Esophagus muscularis mucosa (tissue), 4 donors: ENCODE results near the gene ANKRD39. TPM values are rescaled to one million over a fixed set of nuclear protein-coding genes. Genes with fewer than 3 reads are reported as not detected.
A peak's percentile ranks its signal among the peaks of the same experiment; 100 is the strongest.

ENCODE experiments used
- DNase-seq: peaks from one replicate; pipeline ENCODE4 v3.0.0-alpha.2; 2017; ENCODE audit errors: extremely low spot score
- H3K27ac ChIP-seq, 4 donors: fragments of 200-600 bp; sonication (generic); replicated peaks in 1 of 4; 1 replicate in 3 of 4; 2 replicates in 1 of 4; pipeline ENCODE4 v1.5.1; 2016 to 2019; ENCODE audit warnings: mild to moderate bottlenecking in 1 of 4
- H3K27me3 ChIP-seq, 4 donors: fragments of 200-600 bp; sonication (generic); one replicate each; pipeline versions ENCODE4 v1.5.1 to v1.6.0; 2016 to 2019
- H3K36me3 ChIP-seq, 4 donors: fragments of 200-600 bp; sonication (generic); one replicate each; pipeline ENCODE4 v1.5.1; 2016 to 2019
- H3K4me1 ChIP-seq, 4 donors: fragments of 200-600 bp; sonication (generic); one replicate each; pipeline ENCODE4 v1.5.1; 2016 to 2019
- H3K4me3 ChIP-seq, 4 donors: fragments of 200-600 bp; sonication (generic); 1 replicate in 2 of 4; 2 replicates in 2 of 4; pipeline ENCODE4 v1.5.1; 2016 to 2019; ENCODE audit warnings: mild to moderate bottlenecking in 4 of 4, moderate library complexity in 1 of 4
- H3K9me3 ChIP-seq, 4 donors: fragments of 200-600 bp; sonication (generic); 1 replicate in 3 of 4; 2 replicates in 1 of 4; pipeline ENCODE4 v1.5.1; 2016 to 2019
- EP300 ChIP-seq: sonication (generic); formaldehyde crosslinking; IDR thresholded peaks from one replicate; pipeline ENCODE4 v1.6.1; 2017; ENCODE audit warnings: antibody characterized with exemption
- POLR2A ChIP-seq: fragments of 450-650 bp; IDR thresholded peaks from one replicate; pipeline ENCODE4 v1.6.1; 2017; ENCODE audit warnings: antibody characterized with exemption, moderate library complexity, mild to moderate bottlenecking, low read depth
- POLR2AphosphoS5 ChIP-seq, 2 donors: sonication (generic); formaldehyde crosslinking; IDR thresholded peaks; one replicate each; pipeline ENCODE4 v1.6.1; 2017; ENCODE audit warnings: antibody characterized with exemption in 2 of 2
- WGBS: methylation state at CpG from one replicate; pipeline ENCODE4 v1.1.5; 2018; 5-methylcytosine and 5-hydroxymethylcytosine counted together
- intact Hi-C: fragments of 100-400 bp; cut with DNase I; formaldehyde crosslinking; loops from one replicate; pipeline ENCODE4 v1.15.1; 2023
- total RNA-seq, 4 donors: library from RNA; depleted of rRNA; stranded (reverse); fragments of >200 nt; gene quantifications; one replicate each; pipeline versions ENCODE4 v1.1.0 to v1.2.1, GENCODE V29; 2016
- TF ChIP-seq, protein P1 (sequence below), 3 experiments: fragments of 200-600 bp in 2 of 3; fragments of 450-650 bp in 1 of 3; sonication (generic) in 2 of 3; IDR thresholded peaks; one replicate each; pipeline ENCODE4 v1.5.1; 2017 to 2019; ENCODE audit warnings: antibody characterized with exemption in 3 of 3, mild to moderate bottlenecking in 2 of 3, moderate library complexity in 1 of 3

The ANKRD39 gene
- total RNA-seq, 4 donors from 2014 or later, result 12.4 to 17.2 (median 14.7) TPM

DNA sequence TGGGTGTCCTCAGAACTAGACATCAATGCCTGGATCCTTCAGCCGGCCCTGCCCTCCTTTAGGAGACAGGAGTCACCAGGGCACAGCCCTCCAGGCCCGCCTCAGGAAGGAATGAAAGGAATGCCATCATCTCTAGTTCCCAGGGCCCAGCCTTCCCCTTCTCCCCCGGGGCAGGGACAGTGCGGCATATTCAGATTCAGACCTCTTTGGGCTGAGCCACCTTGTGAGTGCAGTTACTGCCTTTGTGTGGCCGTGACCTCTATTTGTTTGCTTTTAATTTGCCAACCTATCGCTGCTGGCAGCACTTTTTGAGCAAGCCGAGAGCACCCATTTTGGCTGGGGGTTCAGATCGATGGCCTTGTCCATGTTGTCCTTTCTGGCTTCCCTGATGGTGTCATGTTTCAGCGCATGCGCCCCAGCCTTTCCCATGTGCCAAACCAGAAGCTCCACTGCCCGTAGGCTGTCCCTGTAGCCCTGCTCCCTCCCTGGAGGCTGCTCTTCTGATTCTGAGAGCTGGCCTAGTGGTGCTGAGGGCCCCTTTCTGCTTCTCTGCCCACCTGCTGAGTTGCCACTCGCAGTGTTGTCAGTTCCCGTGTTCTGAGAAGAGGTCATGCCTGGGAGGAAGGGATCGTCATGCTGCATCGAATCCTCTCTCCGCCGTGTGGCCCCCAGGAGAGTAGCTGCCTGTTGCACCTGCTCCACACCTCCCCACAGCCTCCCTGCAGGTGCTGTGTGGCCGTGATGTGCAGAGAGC lies 24.9 kb downstream of the ANKRD39 start:
- TF ChIP-seq EP300, result no peak
- TF ChIP-seq POLR2A, result no peak
- peak in 1 of 2 donors; percentile 35 for TF ChIP-seq POLR2AphosphoS5 (IDR thresholded peaks at IDR 0.05)
- TF ChIP-seq, protein P1, sequence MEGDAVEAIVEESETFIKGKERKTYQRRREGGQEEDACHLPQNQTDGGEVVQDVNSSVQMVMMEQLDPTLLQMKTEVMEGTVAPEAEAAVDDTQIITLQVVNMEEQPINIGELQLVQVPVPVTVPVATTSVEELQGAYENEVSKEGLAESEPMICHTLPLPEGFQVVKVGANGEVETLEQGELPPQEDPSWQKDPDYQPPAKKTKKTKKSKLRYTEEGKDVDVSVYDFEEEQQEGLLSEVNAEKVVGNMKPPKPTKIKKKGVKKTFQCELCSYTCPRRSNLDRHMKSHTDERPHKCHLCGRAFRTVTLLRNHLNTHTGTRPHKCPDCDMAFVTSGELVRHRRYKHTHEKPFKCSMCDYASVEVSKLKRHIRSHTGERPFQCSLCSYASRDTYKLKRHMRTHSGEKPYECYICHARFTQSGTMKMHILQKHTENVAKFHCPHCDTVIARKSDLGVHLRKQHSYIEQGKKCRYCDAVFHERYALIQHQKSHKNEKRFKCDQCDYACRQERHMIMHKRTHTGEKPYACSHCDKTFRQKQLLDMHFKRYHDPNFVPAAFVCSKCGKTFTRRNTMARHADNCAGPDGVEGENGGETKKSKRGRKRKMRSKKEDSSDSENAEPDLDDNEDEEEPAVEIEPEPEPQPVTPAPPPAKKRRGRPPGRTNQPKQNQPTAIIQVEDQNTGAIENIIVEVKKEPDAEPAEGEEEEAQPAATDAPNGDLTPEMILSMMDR (IDR thresholded peaks at IDR 0.05), result no peak
- Histone ChIP-seq H3K27ac (peak overlapping the region; percentile 37 to 58 (median 54)), H3K27me3 (no peaks in the 10 kb centered on the region), H3K4me1 (peaks cover 17 to 27% (median 26%) of the 10 kb centered on the region in 4 donors), H3K4me3 (no peak overlapping the region), H3K36me3 (peaks cover 32 to 85% (median 67%) of the 10 kb centered on the region in 4 donors), H3K9me3 (no peaks in the 10 kb centered on the region)
- 63% methylated on average over 15 of the region's 18 CpGs for WGBS
- intact Hi-C loops, result no loop called here
- DNase-seq, result no peak

DNA sequence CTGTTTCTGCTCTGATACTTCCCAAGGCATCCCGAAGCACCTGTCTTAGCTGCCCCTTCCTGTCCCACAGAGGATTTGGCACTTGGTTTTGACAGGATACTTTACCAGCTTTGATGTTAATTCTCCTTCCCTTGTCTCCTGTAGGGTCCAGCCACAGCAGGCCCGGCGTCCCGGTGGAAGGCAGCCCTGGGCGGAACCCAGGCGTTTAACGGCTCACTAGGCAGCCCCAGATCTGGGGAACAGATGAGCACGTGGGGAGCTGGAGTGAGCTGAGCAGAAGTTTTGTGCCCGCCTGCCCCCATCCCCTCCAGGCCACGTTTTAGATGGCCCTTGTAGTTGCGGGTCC lies 25.4 kb downstream of the ANKRD39 start:
- TF ChIP-seq POLR2AphosphoS5 (IDR thresholded peaks at IDR 0.05) (no peak), EP300 (no peak), POLR2A (no peak)
- TF ChIP-seq, protein P1 (IDR thresholded peaks at IDR 0.05), result no peak
- Histone ChIP-seq H3K27ac (peak overlapping the region; percentile 37 to 58 (median 54)), H3K36me3 (peaks cover 38 to 85% (median 70%) of the 10 kb centered on the region in 4 donors), H3K9me3 (no peaks in the 10 kb centered on the region), H3K27me3 (no peaks in the 10 kb centered on the region), H3K4me3 (no peak overlapping the region), H3K4me1 (peaks cover 17 to 27% (median 26%) of the 10 kb centered on the region in 4 donors)
- intact Hi-C loops, result no loop called here
- 69% methylated on average over 10 of the region's 11 CpGs for WGBS
- DNase-seq, result no peak

DNA sequence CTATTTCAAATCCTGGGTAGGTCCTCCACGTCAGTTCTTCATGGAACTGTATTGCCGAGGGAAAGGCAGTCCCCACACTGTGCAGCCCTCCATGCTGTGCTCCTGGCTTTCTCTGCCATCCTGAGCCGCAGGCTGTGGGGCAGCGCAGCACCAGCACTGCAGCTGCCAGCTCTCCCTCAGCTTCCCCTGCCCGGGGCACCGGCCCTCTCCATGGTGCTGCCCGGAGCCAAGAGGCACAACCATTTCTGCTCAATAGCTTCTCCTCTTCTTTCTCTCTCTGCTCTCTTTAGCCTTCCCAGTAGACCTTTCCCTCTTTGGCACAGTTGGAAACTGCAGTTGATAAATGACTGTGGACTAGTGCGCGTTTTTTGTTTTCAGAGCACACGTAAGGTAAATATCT lies 26.1 kb downstream of the ANKRD39 start:
- Histone ChIP-seq H3K27ac (peak overlapping the region in 3 of 4 donors; percentile 29 to 58 (median 57)), H3K36me3 (peaks cover 42 to 85% (median 77%) of the 10 kb centered on the region in 4 donors), H3K4me1 (peaks cover 17 to 27% (median 26%) of the 10 kb centered on the region in 4 donors), H3K27me3 (no peaks in the 10 kb centered on the region), H3K9me3 (no peaks in the 10 kb centered on the region), H3K4me3 (no peak overlapping the region)
- WGBS, result 72% methylated on average over 10 of the region's 10 CpGs
- intact Hi-C loops, result no loop called here
- TF ChIP-seq EP300 (no peak), POLR2AphosphoS5 (IDR thresholded peaks at IDR 0.05) (no peak), POLR2A (no peak)
- TF ChIP-seq, protein P1 (IDR thresholded peaks at IDR 0.05), result no peak
- no peak for DNase-seq

DNA sequence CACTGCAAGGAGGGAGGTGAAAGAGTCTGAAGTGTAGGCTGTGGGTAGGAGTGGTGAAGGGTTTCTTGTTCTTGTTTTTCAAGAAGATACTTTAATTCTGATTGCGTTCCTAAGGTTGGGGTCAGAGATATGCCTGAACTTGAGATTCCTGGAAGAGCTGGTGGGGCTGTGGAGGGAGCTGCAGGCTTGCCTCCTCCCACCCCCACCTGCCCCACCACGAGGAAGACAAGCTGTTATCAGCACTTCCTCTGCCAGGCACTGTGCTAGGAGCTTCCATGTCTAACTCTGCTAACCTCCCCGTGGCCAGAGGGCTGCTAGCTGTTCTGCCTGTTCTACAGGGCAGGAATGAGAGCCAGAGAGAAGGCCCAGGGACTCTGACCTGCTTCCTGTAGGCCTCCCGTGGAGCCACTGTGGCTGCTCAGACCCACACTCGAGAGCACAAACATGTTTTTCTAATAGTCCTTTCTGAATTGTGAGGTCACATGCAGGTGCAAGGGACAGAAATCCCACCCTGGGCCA lies 27.7 kb downstream of the ANKRD39 start:
- 63% methylated on average over 2 of the region's 5 CpGs for WGBS
- intact Hi-C loops, result no loop called here
- H3K36me3 ChIP-seq, result peaks cover 44 to 97% (median 92%) of the 10 kb centered on the region in 4 donors

More for the DNA sequence above, 27.7 kb downstream of the ANKRD39 start:
- Histone ChIP-seq H3K4me3 (no peak overlapping the region), H3K27me3 (no peaks in the 10 kb centered on the region), H3K27ac (no peak overlapping the region), H3K9me3 (no peaks in the 10 kb centered on the region), H3K4me1 (peaks cover 17 to 30% (median 27%) of the 10 kb centered on the region in 4 donors)
- TF ChIP-seq, protein P1 (IDR thresholded peaks at IDR 0.05), result no peak
- no peak for TF ChIP-seq POLR2A
- no peak for TF ChIP-seq POLR2AphosphoS5 (IDR thresholded peaks at IDR 0.05)
- TF ChIP-seq EP300, result no peak
- DNase-seq, result no peak
